Subcutaneous adipose tissue (tissue), 4 donors: ENCODE measurements around the gene MKX. TPM values are rescaled to one million over a fixed set of nuclear protein-coding genes. Genes with fewer than 3 reads are reported as not detected.

Experiments
- total RNA-seq, 4 donors: library from RNA; depleted of rRNA; stranded (reverse); fragments of >200 nt; gene quantifications; one replicate each; pipeline ENCODE4 v1.1.0, GENCODE V29; 2016
- TF ChIP-seq, protein P1 (sequence below): fragments of 450-650 bp; IDR thresholded peaks from one replicate; pipeline ENCODE4 v1.5.1; 2016; ENCODE audit warnings: low read depth, mild to moderate bottlenecking, control low read depth, antibody characterized with exemption, moderate library complexity

The MKX gene
- total RNA-seq, 4 donors from 2014 or later = 0.51 to 4.1 (median 2.1) TPM

GRCh38 chr10:27741173-27742091, 4.2 kb downstream of the MKX start:
- TF ChIP-seq, protein P1, sequence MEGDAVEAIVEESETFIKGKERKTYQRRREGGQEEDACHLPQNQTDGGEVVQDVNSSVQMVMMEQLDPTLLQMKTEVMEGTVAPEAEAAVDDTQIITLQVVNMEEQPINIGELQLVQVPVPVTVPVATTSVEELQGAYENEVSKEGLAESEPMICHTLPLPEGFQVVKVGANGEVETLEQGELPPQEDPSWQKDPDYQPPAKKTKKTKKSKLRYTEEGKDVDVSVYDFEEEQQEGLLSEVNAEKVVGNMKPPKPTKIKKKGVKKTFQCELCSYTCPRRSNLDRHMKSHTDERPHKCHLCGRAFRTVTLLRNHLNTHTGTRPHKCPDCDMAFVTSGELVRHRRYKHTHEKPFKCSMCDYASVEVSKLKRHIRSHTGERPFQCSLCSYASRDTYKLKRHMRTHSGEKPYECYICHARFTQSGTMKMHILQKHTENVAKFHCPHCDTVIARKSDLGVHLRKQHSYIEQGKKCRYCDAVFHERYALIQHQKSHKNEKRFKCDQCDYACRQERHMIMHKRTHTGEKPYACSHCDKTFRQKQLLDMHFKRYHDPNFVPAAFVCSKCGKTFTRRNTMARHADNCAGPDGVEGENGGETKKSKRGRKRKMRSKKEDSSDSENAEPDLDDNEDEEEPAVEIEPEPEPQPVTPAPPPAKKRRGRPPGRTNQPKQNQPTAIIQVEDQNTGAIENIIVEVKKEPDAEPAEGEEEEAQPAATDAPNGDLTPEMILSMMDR = no peak

- TF ChIP-seq, protein P1 = no peak
These were observed 9.2 kb downstream of the MKX start for GRCh38 chr10:27736396-27736795.

- TF ChIP-seq, protein P1 = no peak
These were observed 15.6 kb downstream of the MKX start for GRCh38 chr10:27730041-27730440.

- TF ChIP-seq, protein P1 = no peak
These were observed 17.3 kb downstream of the MKX start for GRCh38 chr10:27728338-27728737.

- TF ChIP-seq, protein P1 = no peak
These were observed 21.3 kb downstream of the MKX start for GRCh38 chr10:27724287-27724686.

- TF ChIP-seq, protein P1 = no peak
These were observed 22.2 kb downstream of the MKX start for GRCh38 chr10:27723436-27723835.

DNA sequence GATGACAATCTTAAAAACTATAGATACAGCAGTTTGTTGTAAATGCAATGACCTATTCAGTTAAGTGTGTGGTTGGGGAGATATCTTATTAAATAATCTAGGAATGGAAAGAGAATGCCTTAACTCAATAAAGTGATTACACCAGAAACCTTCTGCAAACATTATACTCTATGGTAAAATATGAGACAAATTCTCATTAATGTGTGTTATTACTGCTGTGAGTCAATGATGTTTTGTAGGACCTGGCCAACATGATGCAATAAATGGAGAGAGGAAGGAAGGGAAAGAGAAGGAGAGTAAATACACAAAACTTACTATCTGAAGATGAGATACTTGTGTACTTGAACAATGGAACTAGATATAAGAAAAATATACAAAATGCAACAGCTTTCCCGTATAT, 25.1 kb downstream of the MKX start:
- TF ChIP-seq, protein P1 = no peak
